NCI-H128 (cell line): ENCODE data around the gene SCAANT1.

ENCODE experiments used
- DNase-seq: peaks from one replicate; lab custom pipeline; 2025; ENCODE audit not compliant: unreplicated experiment; lab: John Stamatoyannopoulos, UW

Gene SCAANT1

GRCh38 chr3:63864008-63864964 lies 47.9 kb downstream of the SCAANT1 start:
- no peak for DNase-seq

- DNase-seq: no peak
These were observed 48.8 kb downstream of the SCAANT1 start, which contains the start of the genes ATXN7 and THOC7 for GRCh38 chr3:63863150-63864007. ATXN7 (plus strand) TSS chr3:63863867; CDS start chr3:63912599, 48,732 bp downstream. THOC7 (minus strand) TSS chr3:63863805; CDS start chr3:63863790, 15 bp downstream.

GRCh38 chr3:63862804-63863149 lies 49.4 kb downstream of the SCAANT1 start:
- no peak for DNase-seq
